Stomach smooth muscle (tissue), 2 donors: ENCODE data around the gene NFS1.

ENCODE experiments used
- H3K27ac ChIP-seq: one replicate; pipeline ENCODE4 v1.7.0; 2013; ENCODE audit warnings: mild to moderate bottlenecking, low read length, inconsistent platforms
- H3K27me3 ChIP-seq, 2 donors: one replicate each; pipeline ENCODE4 v1.7.0; 2013; ENCODE audit warnings: low read length in 2 of 2; ENCODE audit not compliant: insufficient read depth in 2 of 2, control insufficient read depth in 1 of 2
- H3K36me3 ChIP-seq, 2 donors: one replicate each; pipeline ENCODE4 v1.7.0; 2013; ENCODE audit warnings: low read length in 2 of 2; ENCODE audit not compliant: control insufficient read depth in 2 of 2, insufficient read depth in 2 of 2
- H3K4me1 ChIP-seq: one replicate; pipeline ENCODE4 v1.7.0; 2013; ENCODE audit warnings: low read length; ENCODE audit not compliant: control insufficient read depth, insufficient read depth
- H3K4me3 ChIP-seq, 2 donors: one replicate each; pipeline ENCODE4 v1.7.0; 2013; ENCODE audit warnings: low read length in 2 of 2
- H3K9ac ChIP-seq, 2 donors: one replicate each; pipeline ENCODE4 v1.7.0; 2013; ENCODE audit warnings: low read length in 2 of 2, mild to moderate bottlenecking in 1 of 2
- H3K9me3 ChIP-seq, 2 donors: one replicate each; pipeline ENCODE4 v1.7.0; 2013; ENCODE audit warnings: low read length in 2 of 2; ENCODE audit not compliant: control insufficient read depth in 2 of 2
- donor health status: healthy.
- donor health status: Pancreatic carcinoma.

The NFS1 gene

DNA sequence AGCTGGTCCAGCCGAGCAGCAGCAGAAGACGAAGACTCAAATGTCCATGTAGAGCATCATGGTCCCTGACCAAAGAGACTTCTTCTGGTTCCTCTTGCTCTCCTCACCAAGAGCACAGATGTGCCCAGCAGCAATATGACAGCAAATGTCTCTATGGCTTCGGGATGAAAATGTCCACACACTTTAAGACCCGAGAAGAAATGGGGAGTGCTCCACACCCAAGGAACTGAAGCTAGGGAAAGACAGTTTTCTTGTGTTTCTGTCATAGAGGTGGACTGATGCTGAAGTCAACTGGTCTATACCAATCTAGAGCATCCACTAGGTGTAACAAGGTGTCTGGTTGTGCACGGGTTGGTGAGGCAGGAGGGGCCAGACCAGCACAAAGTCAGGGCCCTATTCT, 29.9 kb downstream of the NFS1 start:
- no peaks in the 10 kb centered on the region for H3K9me3 ChIP-seq
- H3K4me3 ChIP-seq = no peak overlapping the region
- H3K36me3 ChIP-seq = peaks cover 41% of the 10 kb centered on the region in 2 donors
- no peak overlapping the region for H3K27ac ChIP-seq
- H3K27me3 ChIP-seq = no peaks in the 10 kb centered on the region
- H3K9ac ChIP-seq = no peak overlapping the region
- no peaks in the 10 kb centered on the region for H3K4me1 ChIP-seq

DNA sequence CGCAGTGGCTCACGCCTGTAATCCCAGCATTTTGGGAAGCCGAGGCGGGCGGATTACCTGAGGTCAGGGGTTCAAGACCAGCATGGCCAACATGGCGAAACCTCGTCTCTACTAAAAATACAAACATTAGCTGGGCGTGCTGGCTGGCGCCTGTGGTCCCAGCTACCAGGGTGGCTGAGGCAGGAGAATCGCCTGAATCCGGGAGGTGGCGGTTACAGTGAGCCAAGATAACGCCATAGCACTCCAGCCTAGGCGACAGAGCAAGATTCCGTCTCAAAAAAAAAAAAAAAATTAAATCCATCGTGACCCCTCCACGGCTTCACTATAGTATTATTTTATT, 33.2 kb downstream of the NFS1 start:
- H3K9ac ChIP-seq = no peak overlapping the region
- H3K36me3 ChIP-seq = peaks cover 21 to 22% of the 10 kb centered on the region in 2 donors
- peaks cover 7% of the 10 kb centered on the region for H3K4me1 ChIP-seq
- H3K27me3 ChIP-seq = no peaks in the 10 kb centered on the region
- H3K27ac ChIP-seq = no peak overlapping the region
- H3K4me3 ChIP-seq = no peak overlapping the region
- no peaks in the 10 kb centered on the region for H3K9me3 ChIP-seq

DNA sequence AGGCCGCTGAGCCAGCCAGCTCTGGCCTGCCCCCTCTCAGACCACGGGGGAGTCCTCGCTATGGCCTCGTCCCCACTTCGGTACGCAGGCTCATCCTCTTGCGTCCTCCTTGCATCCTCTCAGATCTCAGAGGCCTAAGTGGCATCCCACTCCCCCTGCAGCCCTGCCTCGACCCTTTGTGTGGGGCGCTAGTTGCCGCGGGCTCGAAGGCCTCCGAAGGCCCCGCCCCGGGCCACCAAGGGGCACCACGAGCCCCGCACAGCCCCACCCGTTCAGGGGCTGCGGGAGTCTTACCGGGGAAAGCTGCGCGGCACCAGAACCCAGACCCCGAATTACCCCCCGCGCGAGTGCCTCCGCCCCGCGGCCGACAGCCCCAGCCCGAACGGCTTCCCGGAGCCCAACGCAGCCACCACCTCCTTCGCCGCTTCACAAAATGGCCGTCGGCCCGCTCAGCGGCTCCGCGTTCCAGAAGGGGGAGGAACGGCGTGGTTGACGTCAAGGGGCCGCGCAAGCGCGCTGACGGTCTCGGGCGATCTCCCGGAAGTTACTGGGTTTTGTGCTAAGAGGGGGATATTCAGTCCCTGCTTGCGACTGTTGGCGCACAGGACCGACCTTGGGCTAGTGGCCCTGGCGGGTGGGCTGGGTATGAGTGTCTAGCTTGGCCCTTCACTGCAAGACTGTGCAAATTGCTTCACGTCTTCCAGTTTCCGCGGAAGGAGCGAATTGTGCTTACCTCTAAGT, 34.5 kb downstream of the NFS1 start, which contains the start of the genes CPNE1 and RBM12:
CPNE1 (minus strand) TSS at position 435 of the 741 bp plus-strand sequence. CDS start 31,977 bp downstream, outside the sequence.
RBM12 (minus strand) TSS at position 435 of the 741 bp plus-strand sequence. CDS start 9,578 bp downstream, outside the sequence.
- H3K27me3 ChIP-seq = no peaks in the 10 kb centered on the region
- H3K9me3 ChIP-seq = no peaks in the 10 kb centered on the region
- H3K9ac ChIP-seq = peak within 1 kb of the TSS; percentile 95 to 99
- peaks cover 7% of the 10 kb centered on the region for H3K4me1 ChIP-seq
- H3K36me3 ChIP-seq = peaks cover 9 to 10% of the 10 kb centered on the region in 2 donors
- peak within 1 kb of the TSS; percentile 97 to 99 for H3K4me3 ChIP-seq
- peak within 1 kb of the TSS; percentile 96 for H3K27ac ChIP-seq

DNA sequence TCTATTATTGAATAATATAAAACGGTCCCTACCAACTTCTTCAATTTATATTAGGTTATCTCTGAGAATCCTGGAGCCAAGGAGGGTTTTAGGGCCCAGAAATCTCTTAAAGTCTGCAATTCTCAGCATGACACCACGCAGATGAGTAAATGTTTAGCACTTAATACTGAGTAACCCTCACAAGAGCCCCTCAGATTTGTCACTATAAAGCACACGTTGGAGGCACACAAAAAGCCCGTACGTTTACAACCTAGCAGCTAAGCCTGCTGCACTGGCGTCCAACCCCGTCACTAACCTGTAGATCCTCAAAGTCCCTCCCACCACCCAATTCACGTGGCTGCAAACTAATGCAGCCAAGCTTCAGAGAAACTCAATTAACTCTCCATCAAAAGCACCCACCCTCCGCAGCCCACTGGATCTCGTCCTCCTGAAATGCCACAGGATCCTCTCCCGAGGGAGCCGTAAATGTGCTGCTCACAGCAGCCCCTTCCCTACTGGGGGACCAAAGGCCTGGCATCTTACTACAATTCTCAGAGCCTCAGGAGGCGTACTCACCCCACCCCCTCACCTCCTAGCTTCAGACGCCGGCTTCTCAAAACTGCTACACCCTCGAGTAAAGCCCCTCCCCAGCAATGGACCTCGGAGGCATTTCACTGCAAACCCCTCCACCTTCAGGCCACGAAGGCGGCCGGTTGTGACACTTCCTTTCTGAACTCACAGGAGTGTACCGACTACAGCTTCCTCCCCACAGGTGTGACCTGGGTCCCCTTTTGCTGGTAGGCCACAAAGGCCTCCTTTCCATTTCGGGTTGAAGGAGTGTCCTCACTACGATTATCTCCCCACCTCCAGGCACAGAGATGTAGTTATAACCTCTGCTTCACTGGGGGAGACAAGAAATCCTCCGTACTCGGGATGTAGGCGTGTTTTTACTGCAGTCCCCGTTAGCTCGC, 35.4 kb downstream of the NFS1 start:
- H3K9ac ChIP-seq = peak overlapping the region; percentile 95 to 99
- no peaks in the 10 kb centered on the region for H3K27me3 ChIP-seq
- H3K4me1 ChIP-seq = peaks cover 7% of the 10 kb centered on the region
- H3K9me3 ChIP-seq = no peaks in the 10 kb centered on the region
- peak overlapping the region; percentile 96 for H3K27ac ChIP-seq
- H3K36me3 ChIP-seq = peaks cover 1 to 2% of the 10 kb centered on the region in 2 donors
- H3K4me3 ChIP-seq = peak overlapping the region; percentile 97 to 99

DNA sequence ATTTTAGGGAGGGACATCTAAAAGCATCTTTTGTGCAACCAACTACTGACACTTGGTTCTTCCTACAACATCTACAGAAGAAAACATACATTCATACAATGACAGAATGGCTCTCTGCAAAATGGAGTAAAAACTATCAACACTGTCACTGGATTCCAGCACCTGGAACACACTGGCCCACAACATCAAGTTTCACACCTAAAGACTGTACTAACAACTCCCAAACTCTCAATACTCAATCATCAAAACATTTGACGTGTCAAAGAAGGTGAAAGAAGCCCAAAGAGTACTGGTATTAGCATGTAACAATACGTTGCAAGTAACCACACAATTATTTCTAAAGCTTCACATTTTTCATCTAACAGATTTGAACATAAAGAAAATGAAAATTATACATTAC, 36.6 kb downstream of the NFS1 start:
- H3K4me3 ChIP-seq = peak overlapping the region; percentile 97 to 99
- H3K9ac ChIP-seq = peak overlapping the region in 1 of 2 donors; percentile 95
- H3K27ac ChIP-seq = no peak overlapping the region
- peaks cover 7% of the 10 kb centered on the region for H3K4me1 ChIP-seq
- no peaks in the 10 kb centered on the region for H3K36me3 ChIP-seq
- H3K27me3 ChIP-seq = no peaks in the 10 kb centered on the region
- H3K9me3 ChIP-seq = no peaks in the 10 kb centered on the region

DNA sequence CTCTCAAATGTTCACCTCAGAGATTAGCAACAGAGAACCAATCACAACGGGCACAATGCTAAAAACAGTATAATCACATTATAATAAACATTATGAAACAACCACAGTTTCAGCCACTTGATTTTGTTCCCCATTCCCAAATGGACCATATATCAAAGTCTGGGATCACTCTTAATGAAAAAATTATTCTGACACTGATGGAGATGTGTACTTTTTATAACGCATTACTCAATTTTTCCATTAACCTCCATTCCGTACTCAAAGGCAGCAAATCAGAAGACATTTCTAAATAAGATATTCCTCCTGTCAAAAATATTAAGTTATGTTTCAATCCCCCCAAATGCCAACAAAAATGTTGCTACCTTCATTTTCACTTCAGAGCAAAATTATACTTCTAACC, 37.2 kb downstream of the NFS1 start:
- Histone ChIP-seq H3K27ac (no peak overlapping the region), H3K4me1 (peaks cover 7% of the 10 kb centered on the region), H3K9ac (no peak overlapping the region), H3K9me3 (no peaks in the 10 kb centered on the region), H3K36me3 (no peaks in the 10 kb centered on the region), H3K4me3 (peak overlapping the region in 1 of 2 donors; percentile 97), H3K27me3 (no peaks in the 10 kb centered on the region)

DNA sequence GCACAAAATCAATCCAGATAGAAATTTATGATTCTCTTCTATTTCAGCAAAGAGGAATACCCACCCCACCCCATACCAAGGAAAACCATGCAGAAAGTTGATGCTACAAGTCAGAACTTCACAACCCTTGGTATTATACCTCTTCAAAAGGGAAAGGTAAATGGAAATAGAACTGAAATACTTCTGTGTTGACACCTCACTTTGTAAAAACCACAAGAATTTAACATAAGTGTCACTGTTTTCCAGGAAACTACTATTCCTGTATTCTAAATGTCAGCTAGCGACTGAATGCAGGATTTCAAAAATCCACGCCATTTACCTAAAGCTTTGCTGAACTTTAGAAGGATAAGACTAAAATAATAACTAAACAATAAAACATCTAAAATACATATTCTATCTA, 38.1 kb downstream of the NFS1 start:
- no peaks in the 10 kb centered on the region for H3K9me3 ChIP-seq
- no peaks in the 10 kb centered on the region for H3K36me3 ChIP-seq
- peaks cover 7% of the 10 kb centered on the region for H3K4me1 ChIP-seq
- no peaks in the 10 kb centered on the region for H3K27me3 ChIP-seq
- no peak overlapping the region for H3K4me3 ChIP-seq
- no peak overlapping the region for H3K27ac ChIP-seq
- no peak overlapping the region for H3K9ac ChIP-seq

DNA sequence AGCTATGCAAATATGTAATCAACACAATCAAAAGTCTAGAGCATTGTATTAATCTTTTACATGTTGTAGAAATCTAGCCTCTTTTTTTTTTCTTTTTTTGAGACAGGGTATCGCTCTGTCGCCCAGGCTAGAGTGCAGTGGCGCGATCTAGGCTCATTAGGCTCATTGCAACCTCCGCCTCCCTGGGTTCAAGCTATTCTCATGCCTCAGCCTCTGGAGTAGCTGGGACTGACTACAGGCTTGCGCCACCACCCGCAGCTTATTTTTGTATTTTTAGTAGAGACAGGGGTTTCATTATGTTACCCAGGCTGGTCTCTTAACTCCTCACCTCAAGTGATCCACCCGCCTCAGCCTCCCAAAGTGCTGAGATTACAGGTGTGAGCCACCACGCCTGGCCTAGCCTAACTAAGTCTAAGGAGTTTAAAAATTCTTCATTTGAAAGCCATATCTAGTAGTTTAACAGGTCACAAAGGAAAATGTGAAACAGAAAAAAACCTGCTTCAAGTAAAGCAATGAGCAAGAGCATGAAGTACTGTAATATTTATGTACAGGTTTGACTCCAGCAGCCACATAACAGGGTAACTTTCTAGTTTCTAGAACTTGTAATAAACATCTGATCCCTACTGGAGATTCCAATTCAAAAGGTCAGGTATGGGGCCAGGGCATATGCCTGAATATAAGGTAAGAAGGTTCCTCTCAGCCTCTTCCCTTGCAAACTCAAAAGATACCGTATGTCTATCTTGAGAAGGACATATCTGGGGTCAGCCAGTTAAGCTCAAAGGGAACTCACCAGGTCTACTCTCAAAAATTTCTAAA, 38.8 kb downstream of the NFS1 start:
- Histone ChIP-seq H3K4me1 (peaks cover 7% of the 10 kb centered on the region), H3K4me3 (no peak overlapping the region)

DNA sequence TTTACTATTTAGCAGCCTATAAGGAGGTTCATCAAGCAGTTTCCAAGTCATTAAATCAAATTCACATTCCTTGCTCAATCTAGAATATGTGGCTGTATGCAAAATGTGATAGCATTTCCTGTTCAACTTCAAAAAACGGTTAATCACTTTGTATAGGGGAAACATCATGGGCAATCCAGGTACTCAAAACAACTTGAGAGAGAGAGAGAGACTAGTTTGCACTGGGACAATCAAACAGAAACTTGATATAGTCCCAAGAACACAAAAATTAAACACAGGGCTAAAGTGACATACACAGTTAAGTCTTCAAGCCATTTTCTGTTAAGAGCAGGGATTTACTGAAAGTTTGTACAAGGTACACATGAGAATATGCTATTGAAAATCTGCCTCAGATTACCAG, 41.9 kb downstream of the NFS1 start:
- H3K27ac ChIP-seq = no peak overlapping the region
- peaks cover 4% of the 10 kb centered on the region for H3K4me1 ChIP-seq
- no peak overlapping the region for H3K4me3 ChIP-seq
- no peaks in the 10 kb centered on the region for H3K9me3 ChIP-seq
- peaks cover 19 to 20% of the 10 kb centered on the region in 2 donors for H3K36me3 ChIP-seq
- H3K9ac ChIP-seq = no peak overlapping the region
- H3K27me3 ChIP-seq = no peaks in the 10 kb centered on the region

More for the DNA sequence above, 38.8 kb downstream of the NFS1 start:
- H3K27ac ChIP-seq = no peak overlapping the region
- peaks cover 0 to under 1% of the 10 kb centered on the region in 2 donors for H3K36me3 ChIP-seq
- no peaks in the 10 kb centered on the region for H3K9me3 ChIP-seq
- no peaks in the 10 kb centered on the region for H3K27me3 ChIP-seq
- no peak overlapping the region for H3K9ac ChIP-seq

DNA sequence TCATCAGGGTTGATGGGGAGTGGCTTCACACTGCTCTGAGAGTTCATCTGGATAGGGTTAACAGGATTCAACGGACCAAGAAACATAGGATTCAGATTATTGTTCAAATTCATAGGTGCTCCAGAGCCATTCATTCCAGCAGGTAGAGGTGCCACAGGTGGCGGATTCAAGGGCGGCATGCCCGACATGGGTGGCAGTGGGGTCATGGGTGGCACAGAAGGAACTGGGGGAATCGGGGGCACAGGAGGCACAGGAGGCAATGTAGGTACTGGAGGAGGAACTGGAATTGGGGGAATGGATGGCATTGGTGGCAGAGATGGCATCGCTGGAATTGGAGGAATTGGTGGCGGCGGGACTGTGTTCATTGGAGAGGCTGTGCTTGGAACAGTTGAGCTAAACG, 44.7 kb downstream of the NFS1 start:
- Histone ChIP-seq H3K27me3 (no peaks in the 10 kb centered on the region), H3K36me3 (peaks cover 19 to 20% of the 10 kb centered on the region in 2 donors), H3K9me3 (no peaks in the 10 kb centered on the region), H3K4me3 (no peak overlapping the region), H3K9ac (no peak overlapping the region), H3K27ac (no peak overlapping the region), H3K4me1 (peaks cover 4% of the 10 kb centered on the region)
